Liver (tissue), 9 donors: ENCODE results near the gene CHRNA7. TPM values are rescaled to one million over a fixed set of nuclear protein-coding genes. Genes with fewer than 3 reads are reported as not detected.

Experiments
- DNase-seq: peaks from one replicate; pipeline ENCODE4 v3.0.0-alpha.2; 2017; ENCODE audit warnings: low spot score
- H3K27ac ChIP-seq, 2 donors: one replicate each; pipeline ENCODE4 v1.7.0; 2013; ENCODE audit warnings: inconsistent platforms in 2 of 2, low read length in 2 of 2, control low read depth in 1 of 2, low read depth in 1 of 2, mild to moderate bottlenecking in 1 of 2
- H3K27me3 ChIP-seq, 4 donors: one replicate each; pipeline versions ENCODE4 v1.6.1 to v1.7.0; 2013; ENCODE audit warnings: low read length in 3 of 4, inconsistent platforms in 1 of 4, mild to moderate bottlenecking in 1 of 4, moderate library complexity in 1 of 4; ENCODE audit not compliant: control insufficient read depth in 4 of 4, insufficient read depth in 4 of 4
- H3K36me3 ChIP-seq, 4 donors: one replicate each; pipeline versions ENCODE4 v1.6.1 to v1.7.0; 2013; ENCODE audit warnings: low read length in 3 of 4, mild to moderate bottlenecking in 3 of 4, low read depth in 1 of 4, moderate library complexity in 1 of 4; ENCODE audit not compliant: control insufficient read depth in 4 of 4, insufficient read depth in 3 of 4
- H3K4me1 ChIP-seq, 4 donors: one replicate each; pipeline versions ENCODE4 v1.6.1 to v1.7.0; 2013; ENCODE audit warnings: low read length in 3 of 4, mild to moderate bottlenecking in 3 of 4, moderate library complexity in 1 of 4; ENCODE audit not compliant: control insufficient read depth in 4 of 4, insufficient read depth in 4 of 4
- H3K4me3 ChIP-seq, 3 donors: one replicate each; pipeline versions ENCODE4 v1.6.1 to v1.7.0; 2013; ENCODE audit warnings: low read length in 3 of 3, control low read depth in 1 of 3, low read depth in 1 of 3, mild to moderate bottlenecking in 1 of 3
- H3K9ac ChIP-seq, 2 donors: one replicate each; pipeline ENCODE4 v1.7.0; 2013; ENCODE audit warnings: low read length in 2 of 2, mild to moderate bottlenecking in 2 of 2, moderate library complexity in 2 of 2, control low read depth in 1 of 2, low read depth in 1 of 2
- H3K9me3 ChIP-seq, 4 donors: one replicate each; pipeline versions ENCODE4 v1.6.1 to v1.7.0; 2013; ENCODE audit warnings: low read length in 3 of 4; ENCODE audit not compliant: control insufficient read depth in 4 of 4
- ATF3 ChIP-seq: IDR thresholded peaks from 2 replicates; pipeline ENCODE4 v1.6.1; 2016; ENCODE audit warnings: antibody characterized with exemption
- EGR1 ChIP-seq, 2 donors: IDR thresholded peaks; 2 replicates each; pipeline ENCODE4 v1.6.1; 2016 to 2018; ENCODE audit warnings: antibody characterized with exemption in 2 of 2, low read depth in 2 of 2
- FOXA1 ChIP-seq: IDR thresholded peaks from 2 replicates; pipeline ENCODE4 v1.6.1; 2016; ENCODE audit warnings: antibody characterized with exemption
- FOXA2 ChIP-seq: IDR thresholded peaks from 2 replicates; pipeline ENCODE4 v1.6.1; 2016; ENCODE audit warnings: antibody characterized with exemption
- GABPA ChIP-seq, 2 donors: IDR thresholded peaks in 1 of 2; conservative IDR thresholded peaks in 1 of 2; 2 replicates each; pipeline ENCODE4 v1.6.1; 2016; ENCODE audit warnings: antibody characterized with exemption in 2 of 2, mild to moderate bottlenecking in 1 of 2, moderate library complexity in 1 of 2
- HNF4A ChIP-seq, 2 donors: conservative IDR thresholded peaks; 2 replicates each; pipeline ENCODE4 v1.6.1; 2016; ENCODE audit warnings: antibody characterized with exemption in 2 of 2, mild to moderate bottlenecking in 2 of 2
- HNF4G ChIP-seq: IDR thresholded peaks from 2 replicates; pipeline ENCODE4 v1.6.1; 2016; ENCODE audit warnings: antibody characterized with exemption
- JUND ChIP-seq, 2 donors: IDR thresholded peaks; 2 replicates each; pipeline ENCODE4 v1.6.1; 2016; ENCODE audit warnings: antibody characterized with exemption in 2 of 2
- NR2F2 ChIP-seq: IDR thresholded peaks from 2 replicates; pipeline ENCODE4 v1.6.1; 2016; ENCODE audit warnings: antibody characterized with exemption
- RAD21 ChIP-seq, 2 donors: IDR thresholded peaks; 2 replicates each; pipeline ENCODE4 v1.6.1; 2016; ENCODE audit warnings: antibody characterized with exemption in 2 of 2, mild to moderate bottlenecking in 2 of 2
- REST ChIP-seq: IDR thresholded peaks from 2 replicates; pipeline ENCODE4 v1.6.1; 2016; ENCODE audit warnings: antibody characterized with exemption, mild to moderate bottlenecking
- RXRA ChIP-seq, 2 donors: IDR thresholded peaks; 2 replicates each; pipeline ENCODE4 v1.6.1; 2017 to 2018; ENCODE audit warnings: antibody characterized with exemption in 2 of 2, mild to moderate bottlenecking in 1 of 2
- SP1 ChIP-seq: IDR thresholded peaks from 2 replicates; pipeline ENCODE4 v1.6.1; 2018; ENCODE audit warnings: antibody characterized with exemption, mild to moderate bottlenecking
- TAF1 ChIP-seq: conservative IDR thresholded peaks from 2 replicates; pipeline ENCODE4 v1.6.1; 2016; ENCODE audit warnings: antibody characterized with exemption, mild to moderate bottlenecking
- YY1 ChIP-seq: IDR thresholded peaks from 2 replicates; pipeline ENCODE4 v1.6.1; 2016; ENCODE audit warnings: antibody characterized with exemption, mild to moderate bottlenecking
- ZBTB33 ChIP-seq: IDR thresholded peaks from 2 replicates; pipeline ENCODE4 v1.6.1; 2016; ENCODE audit warnings: antibody characterized with exemption
- WGBS: extraction: QIAGEN DNeasy Blood & Tissue Kit; methylation state at CpG from one replicate; pipeline ENCODE4 v1.1.7; 2013; 5-methylcytosine and 5-hydroxymethylcytosine counted together
- polyA plus RNA-seq, 2 donors: library from polyadenylated mRNA; stranded (reverse) in 1 of 2; unstranded in 1 of 2; fragments of 200-250 nt in 1 of 2; fragments of >200 nt in 1 of 2; fragmentation: Nextera tagmentation in 1 of 2; extraction: Ambion mirVana in 1 of 2; gene quantifications; one replicate each; pipeline versions ENCODE4 v1.2.1 to v1.2.3, GENCODE V29; 2013 to 2015
- total RNA-seq, 2 donors: library from RNA; depleted of rRNA; stranded (reverse); fragments of >200 nt; gene quantifications; one replicate each; pipeline ENCODE4 v1.2.3, GENCODE V29; 2014
- TF ChIP-seq, protein P1 (sequence below): fragments of 150-350 bp; IDR thresholded peaks from 2 replicates; pipeline ENCODE4 v1.5.1; 2017; ENCODE audit warnings: improper control_type of control experiment, low read depth, low read length; ENCODE audit not compliant: missing input control
- TF ChIP-seq, protein P2 (sequence below): IDR thresholded peaks from 2 replicates; pipeline ENCODE4 v1.6.1; 2016; ENCODE audit warnings: antibody characterized with exemption
- donor health status: healthy.
- donor health status: healthy.
- donor health status: healthy.
- donor health status: healthy.
- donor health status: healthy.

Gene CHRNA7
- total and polyA plus RNA-seq, 4 donors = 0.06 to 0.21 (median 0.08) TPM; not detected in 1

GRCh38 chr15:32029409-32029861 lies 880 bp upstream of the CHRNA7 start:
- Histone ChIP-seq H3K4me1 (peaks cover 5 to 13% (median 6%) of the 10 kb centered on the region in 4 donors), H3K9ac (no peak overlapping the region), H3K36me3 (no peaks in the 10 kb centered on the region), H3K4me3 (no peak overlapping the region), H3K27ac (no peak overlapping the region), H3K27me3 (peaks cover 2 to 26% (median 9%) of the 10 kb centered on the region in 4 donors), H3K9me3 (no peaks in the 10 kb centered on the region)
- TF ChIP-seq SP1 (no peak), HNF4G (no peak), NR2F2 (no peak), TAF1 (no peak), REST (no peak), HNF4A (conservative IDR thresholded peaks at IDR 0.05) (no peak), RXRA (IDR thresholded peaks at IDR 0.05) (no peak), ATF3 (no peak), ZBTB33 (no peak), RAD21 (IDR thresholded peaks at IDR 0.05) (no peak), GABPA (IDR thresholded peaks at IDR 0.05 in 1 of 2, conservative IDR thresholded peaks at IDR 0.05 in 1 of 2) (no peak), JUND (IDR thresholded peaks at IDR 0.05) (no peak), YY1 (no peak), EGR1 (IDR thresholded peaks at IDR 0.05; ENCODE audit: low read depth in 2 of 2) (no peak), FOXA1 (no peak), FOXA2 (no peak)
- TF ChIP-seq, protein P1, sequence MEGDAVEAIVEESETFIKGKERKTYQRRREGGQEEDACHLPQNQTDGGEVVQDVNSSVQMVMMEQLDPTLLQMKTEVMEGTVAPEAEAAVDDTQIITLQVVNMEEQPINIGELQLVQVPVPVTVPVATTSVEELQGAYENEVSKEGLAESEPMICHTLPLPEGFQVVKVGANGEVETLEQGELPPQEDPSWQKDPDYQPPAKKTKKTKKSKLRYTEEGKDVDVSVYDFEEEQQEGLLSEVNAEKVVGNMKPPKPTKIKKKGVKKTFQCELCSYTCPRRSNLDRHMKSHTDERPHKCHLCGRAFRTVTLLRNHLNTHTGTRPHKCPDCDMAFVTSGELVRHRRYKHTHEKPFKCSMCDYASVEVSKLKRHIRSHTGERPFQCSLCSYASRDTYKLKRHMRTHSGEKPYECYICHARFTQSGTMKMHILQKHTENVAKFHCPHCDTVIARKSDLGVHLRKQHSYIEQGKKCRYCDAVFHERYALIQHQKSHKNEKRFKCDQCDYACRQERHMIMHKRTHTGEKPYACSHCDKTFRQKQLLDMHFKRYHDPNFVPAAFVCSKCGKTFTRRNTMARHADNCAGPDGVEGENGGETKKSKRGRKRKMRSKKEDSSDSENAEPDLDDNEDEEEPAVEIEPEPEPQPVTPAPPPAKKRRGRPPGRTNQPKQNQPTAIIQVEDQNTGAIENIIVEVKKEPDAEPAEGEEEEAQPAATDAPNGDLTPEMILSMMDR = no peak
- TF ChIP-seq, protein P2, sequence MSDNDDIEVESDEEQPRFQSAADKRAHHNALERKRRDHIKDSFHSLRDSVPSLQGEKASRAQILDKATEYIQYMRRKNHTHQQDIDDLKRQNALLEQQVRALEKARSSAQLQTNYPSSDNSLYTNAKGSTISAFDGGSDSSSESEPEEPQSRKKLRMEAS = no peak
- WGBS = 2% methylated on average over 16 of the region's 16 CpGs
- DNase-seq = no peak
